GM20000 (cell line): ENCODE measurements around the gene PWWP2B.
"Not testable (repeated sequence)": the region's sequence is repeated elsewhere in the genome, so short reads cannot be mapped to it uniquely, and the experiment has no call there.

Source experiments
- DNase-seq: peaks from one replicate; pipeline ENCODE4 v3.0.0; 2012; ENCODE audit warnings: low spot score
- CTCF ChIP-seq: IDR thresholded peaks from 2 replicates; pipeline ENCODE4 v1.5.1; 2012; ENCODE audit warnings: mild to moderate bottlenecking, control low read depth; ENCODE audit errors: extremely low read depth, missing control alignments

PWWP2B gene

GRCh38 chr10:132430231-132430743 lies 33.3 kb downstream of the PWWP2B start:
- DNase-seq, result no peak
- TF ChIP-seq CTCF, result no peak

- TF ChIP-seq CTCF, result no peak
- no peak for DNase-seq
Observed at GRCh38 chr10:132430861-132431271, 33.9 kb downstream of the PWWP2B start.

- no peak for DNase-seq
- no peak for TF ChIP-seq CTCF
Observed at GRCh38 chr10:132431537-132432175, 34.7 kb downstream of the PWWP2B start.

- TF ChIP-seq CTCF, result no peak
- DNase-seq, result no peak
Observed at GRCh38 chr10:132432176-132432540, 35.2 kb downstream of the PWWP2B start.

GRCh38 chr10:132433671-132434340 lies 36.8 kb downstream of the PWWP2B start:
- no peak for TF ChIP-seq CTCF
- DNase-seq, result no peak

GRCh38 chr10:132434405-132435005 lies 37.5 kb downstream of the PWWP2B start:
- peak; percentile 48 for DNase-seq

GRCh38 chr10:132435320-132435719 lies 38.3 kb downstream of the PWWP2B start:
- DNase-seq, result not testable (repeated sequence)

More at GRCh38 chr10:132434405-132435005, 37.5 kb downstream of the PWWP2B start:
- no peak for TF ChIP-seq CTCF

- not testable (repeated sequence) for DNase-seq
Observed at GRCh38 chr10:132436096-132436495, 39.1 kb downstream of the PWWP2B start.
